Cerebellar cortex (tissue), 1 donor: ENCODE results near the gene HS6ST1.

Experiments
- DNase-seq: peaks from one replicate; pipeline ENCODE4 v3.0.0-alpha.2; 2015; ENCODE audit warnings: low spot score

The HS6ST1 gene

GRCh38 chr2:128347701-128348539 is 29.3 kb upstream of the HS6ST1 start:
- DNase-seq: peak; percentile 74

DNA sequence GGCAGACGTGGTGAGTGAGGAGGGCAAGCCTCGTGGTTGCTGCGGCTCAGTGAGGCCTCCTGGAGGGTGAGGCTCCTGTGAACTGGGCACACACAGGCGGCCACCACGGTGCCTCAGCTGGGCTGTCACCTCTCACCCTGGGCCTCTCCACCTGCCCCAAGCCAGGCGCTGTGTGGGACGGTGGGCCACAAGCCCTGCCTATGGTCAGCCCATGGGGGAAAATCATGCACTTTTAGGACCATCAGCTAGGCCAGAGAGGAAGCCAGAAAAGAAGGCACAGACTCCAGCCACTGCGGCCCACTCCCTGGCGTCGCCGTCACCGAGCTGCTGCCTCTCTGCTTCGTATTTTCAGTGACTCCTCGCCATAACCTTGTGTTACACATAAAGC is 28.5 kb upstream of the HS6ST1 start:
- DNase-seq: no peak

- no peak for DNase-seq
Measured at GRCh38 chr2:128346291-128347170, 27.9 kb upstream of the HS6ST1 start.

GRCh38 chr2:128345436-128346165 is 26.9 kb upstream of the HS6ST1 start:
- DNase-seq: no peak

DNA sequence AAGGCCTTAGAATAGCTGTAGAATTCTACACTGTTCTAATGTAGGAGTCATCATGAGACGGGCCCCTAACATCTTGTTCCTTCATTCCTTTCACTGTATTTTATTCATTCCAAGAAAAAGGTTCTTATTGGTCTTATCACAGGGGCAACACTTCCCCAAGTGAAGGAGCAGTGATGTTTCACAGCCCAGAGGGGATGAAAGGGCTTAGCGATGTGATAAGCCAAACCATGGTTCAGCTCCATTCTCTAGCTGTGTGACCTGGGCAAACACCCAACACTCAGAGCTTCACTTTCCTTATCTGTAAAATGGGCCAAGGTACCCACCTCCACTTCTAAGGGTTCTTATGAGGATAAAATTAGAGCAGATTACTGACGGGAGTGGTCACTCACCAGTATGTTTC is 25.4 kb upstream of the HS6ST1 start:
- no peak for DNase-seq

GRCh38 chr2:128343459-128343858 is 24.8 kb upstream of the HS6ST1 start:
- no peak for DNase-seq

GRCh38 chr2:128342550-128342949 is 23.9 kb upstream of the HS6ST1 start:
- no peak for DNase-seq

DNA sequence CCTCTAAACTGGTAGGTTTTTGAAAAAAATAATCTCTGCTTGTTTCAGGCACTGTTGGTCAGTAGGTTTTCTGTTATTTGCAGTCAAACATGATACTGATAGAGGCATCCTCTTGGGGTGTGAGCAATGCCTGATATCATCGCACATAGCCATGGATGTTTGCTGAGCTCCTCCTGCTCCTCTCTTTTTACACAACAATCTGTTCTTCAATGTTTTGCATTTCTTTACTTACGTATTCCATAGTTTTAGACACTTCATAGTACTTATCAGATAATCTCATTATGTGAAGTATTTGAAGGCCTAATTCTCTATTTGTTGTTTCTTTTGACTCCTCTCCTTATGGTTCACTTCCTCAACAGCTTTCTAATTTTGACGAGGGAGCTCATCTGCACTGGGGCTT is 23.0 kb upstream of the HS6ST1 start:
- DNase-seq: no peak

- no peak for DNase-seq
Measured at GRCh38 chr2:128332091-128332634, 13.5 kb upstream of the HS6ST1 start.

DNA sequence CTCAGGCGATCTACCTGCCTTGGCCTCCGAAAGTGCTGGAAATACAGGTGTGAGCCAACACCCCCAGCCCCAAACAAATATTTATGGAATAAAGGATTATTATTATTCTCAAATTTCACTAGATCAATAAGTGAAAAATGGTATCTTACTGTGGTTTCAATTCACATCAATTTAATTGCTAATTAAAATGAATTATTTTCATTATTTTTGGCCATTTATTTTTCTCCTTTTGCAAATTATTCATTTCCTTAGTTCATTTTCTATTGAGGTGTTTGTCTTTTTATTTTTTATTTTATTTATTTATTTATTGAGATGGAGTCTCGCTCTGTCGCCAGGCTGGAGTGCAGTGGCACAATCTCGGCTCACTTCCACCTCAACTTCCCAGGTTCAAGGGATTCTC is 11.9 kb upstream of the HS6ST1 start:
- no peak for DNase-seq

DNA sequence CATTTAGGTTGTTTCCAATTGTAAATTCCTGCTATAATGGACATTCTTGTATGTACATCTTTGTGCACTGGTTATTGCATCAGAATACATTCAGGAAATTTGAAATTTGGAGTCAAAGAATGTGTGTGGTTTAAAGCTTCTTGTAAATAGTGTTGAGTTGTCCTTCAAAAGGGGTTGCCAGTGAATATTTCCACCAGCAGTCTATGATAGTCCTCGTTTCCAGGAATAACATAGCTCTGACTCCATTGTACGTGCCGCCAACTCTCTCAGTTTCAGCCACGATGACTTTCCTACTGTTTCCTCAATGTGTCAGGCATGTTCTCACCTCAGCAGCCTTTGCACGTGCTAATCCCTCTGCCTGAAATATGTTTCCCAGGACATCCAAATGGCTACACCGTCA is 10.9 kb upstream of the HS6ST1 start:
- no peak for DNase-seq

- DNase-seq: no peak
Measured at GRCh38 chr2:128327180-128327964, 8.7 kb upstream of the HS6ST1 start.

DNA sequence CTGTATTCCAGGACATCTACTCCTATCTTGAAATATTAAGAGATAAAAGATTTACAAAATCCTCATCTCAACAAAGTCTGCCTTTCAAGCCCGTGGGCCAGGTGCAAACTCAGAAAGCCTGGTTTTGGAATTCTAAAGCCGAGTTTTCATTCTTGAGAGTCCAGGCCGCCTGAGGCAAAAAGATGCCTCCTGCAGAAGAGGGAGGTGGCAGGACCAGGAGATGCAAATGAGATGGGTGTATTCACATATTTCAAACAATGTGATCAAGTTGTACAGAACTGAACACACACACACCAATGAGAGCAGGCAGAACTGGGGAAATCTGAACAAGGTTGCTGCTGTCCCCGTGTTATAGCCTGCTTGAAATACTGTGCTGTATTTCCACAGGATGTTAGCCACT is 7.7 kb upstream of the HS6ST1 start:
- DNase-seq: no peak

GRCh38 chr2:128325611-128326181 is 7.0 kb upstream of the HS6ST1 start:
- no peak for DNase-seq

GRCh38 chr2:128324897-128325410 is 6.3 kb upstream of the HS6ST1 start:
- DNase-seq: no peak

GRCh38 chr2:128324008-128324896 is 5.6 kb upstream of the HS6ST1 start:
- DNase-seq: no peak

DNA sequence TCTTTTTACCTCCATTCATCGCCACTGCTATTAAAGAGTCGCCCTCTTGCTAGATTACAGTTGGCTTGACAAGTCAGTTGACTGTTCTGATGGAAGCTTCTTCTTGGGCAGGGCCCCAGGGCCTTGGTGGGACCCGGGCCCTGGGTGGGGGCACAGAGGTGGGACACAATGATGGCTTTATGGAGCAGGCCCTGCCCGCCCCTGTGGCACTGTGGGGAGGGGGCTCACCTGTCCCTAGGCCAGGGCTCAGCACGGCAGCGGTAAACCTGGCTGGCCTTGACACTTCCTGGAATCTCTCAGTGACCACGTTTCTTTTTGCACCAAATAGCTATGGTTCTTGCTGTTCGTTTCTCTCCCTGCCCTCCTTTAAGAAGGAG is 4.9 kb upstream of the HS6ST1 start:
- no peak for DNase-seq

DNA sequence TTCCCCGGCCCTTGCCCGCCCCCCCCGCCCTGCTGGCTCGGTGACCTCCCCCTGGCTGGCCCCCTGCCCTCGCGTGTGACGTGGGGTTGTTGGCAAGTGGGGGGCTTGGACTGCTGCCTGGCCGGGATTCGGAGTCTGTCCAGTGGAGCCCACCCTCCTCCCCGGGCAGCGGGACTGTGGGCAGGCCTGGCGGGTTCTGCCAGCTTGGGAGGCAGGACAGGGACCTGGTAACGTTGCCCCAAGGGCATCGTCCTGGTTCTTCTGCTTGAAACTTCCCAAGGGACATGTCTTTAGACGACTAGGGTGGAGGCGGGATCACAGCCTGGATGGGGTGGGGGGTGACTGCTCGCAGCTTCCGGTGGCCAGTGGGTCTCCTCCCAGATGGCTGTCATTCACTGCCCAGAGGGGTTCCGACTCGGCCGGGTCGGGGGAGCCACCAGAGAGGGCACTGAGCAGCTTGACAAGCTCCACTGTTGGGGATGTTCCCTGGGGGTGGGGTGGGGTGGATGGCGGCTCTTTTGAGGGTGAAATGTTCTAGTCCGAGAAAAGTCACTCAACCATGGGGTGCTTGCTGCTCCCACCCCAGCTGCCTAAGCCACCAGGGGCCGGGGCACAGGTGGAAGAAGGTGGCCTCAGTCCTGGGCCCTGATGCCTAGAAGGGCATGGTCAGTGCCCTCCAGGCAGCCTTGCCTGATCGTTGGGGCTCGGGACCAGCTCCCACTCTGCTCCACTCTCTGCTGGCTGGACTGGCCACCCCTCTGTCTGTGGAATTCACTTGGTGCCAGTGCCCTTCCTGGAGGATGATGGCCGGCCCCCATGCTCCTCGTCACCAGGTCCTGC is 4.3 kb upstream of the HS6ST1 start:
- DNase-seq: no peak
